HG03135 (cell line): ENCODE measurements around the gene DDX4.
"Not testable (repeated sequence)": the region's sequence is repeated elsewhere in the genome, so short reads cannot be mapped to it uniquely, and the experiment has no call there.

Source experiments
- ATAC-seq: cut with Tn5 transposase; IDR thresholded peaks from one replicate; pipeline ENCODE4 v1.9.1; 2021; ENCODE audit warnings: mild to moderate bottlenecking, moderate library complexity; ENCODE audit not compliant: unreplicated experiment

Gene DDX4

GRCh38 chr5:55737793-55738192, at the start of gene DDX4:
DDX4 (plus strand) TSS chr5:55738061; CDS start chr5:55738964, 903 bp downstream.
- no peak for ATAC-seq

DNA sequence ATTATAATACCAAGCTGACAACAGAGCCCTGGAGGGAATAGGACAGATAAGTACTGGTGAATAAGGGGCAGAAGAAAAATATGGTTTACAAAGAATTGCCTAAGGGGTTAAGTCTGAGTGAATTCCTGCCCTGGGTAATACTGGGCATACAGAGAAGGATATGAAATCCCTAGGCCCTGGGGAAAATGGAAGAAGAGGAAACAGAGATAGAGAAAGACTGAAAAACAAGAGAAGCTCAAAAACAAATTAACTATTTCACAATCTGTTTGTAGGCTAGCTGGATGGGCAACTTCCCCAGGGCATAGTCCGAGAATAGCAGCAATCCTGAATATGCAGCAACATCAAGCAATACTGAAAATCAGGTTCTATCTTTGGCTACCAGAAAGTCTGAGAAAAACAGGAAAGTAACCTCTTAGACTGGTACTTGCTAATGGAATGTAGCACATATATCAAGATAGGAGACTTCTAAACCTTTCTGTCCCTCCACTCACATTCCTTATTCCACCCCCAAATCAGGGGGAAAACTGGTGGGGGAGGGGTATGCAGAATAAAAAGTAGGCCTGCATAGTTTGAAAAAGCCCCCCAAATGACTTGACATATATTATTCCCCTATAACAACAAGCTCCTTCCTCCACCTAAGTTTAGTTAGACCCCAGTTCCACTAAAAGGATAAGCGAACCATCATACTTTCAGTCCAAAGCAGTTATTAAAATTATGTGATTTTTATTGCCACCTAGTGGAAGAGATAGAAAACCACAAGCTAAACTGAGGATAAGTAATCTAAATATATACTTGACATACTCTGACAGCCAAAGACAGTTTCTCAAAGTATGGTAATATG, 46.4 kb upstream of the DDX4 start:
- no peak for ATAC-seq

DNA sequence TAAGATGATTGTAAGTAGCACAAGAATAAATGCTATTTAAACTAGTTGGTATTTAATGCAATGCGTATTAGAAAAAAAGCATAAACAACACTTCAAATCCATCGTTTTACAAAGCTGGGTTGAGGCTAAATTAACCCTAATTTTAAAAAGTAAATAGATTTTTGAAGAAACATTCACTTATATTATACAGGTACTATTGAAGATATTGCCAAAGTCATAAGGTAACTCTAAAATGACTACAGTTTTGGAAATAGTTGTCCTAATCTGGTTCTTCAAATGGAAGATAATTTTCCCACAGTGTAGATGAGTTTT, 45.8 kb upstream of the DDX4 start:
- ATAC-seq: no peak

DNA sequence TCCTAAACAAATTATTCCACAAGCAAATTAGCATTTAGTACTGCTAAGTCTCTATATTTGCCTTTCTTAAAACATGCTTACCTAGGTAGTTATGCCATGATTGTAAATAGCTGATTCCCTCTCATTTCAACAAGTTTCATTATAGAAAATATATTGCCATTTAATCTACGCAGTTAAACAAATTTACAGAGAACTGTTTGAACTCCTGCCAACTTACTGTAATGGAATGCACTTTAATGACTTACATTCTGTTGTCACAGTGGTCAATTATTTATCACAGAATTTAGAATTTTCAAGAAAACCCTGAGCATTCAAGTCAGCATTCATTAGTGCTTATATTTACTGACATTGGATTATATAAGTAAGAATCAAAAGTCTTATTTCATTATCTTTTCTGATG, 45.4 kb upstream of the DDX4 start:
- no peak for ATAC-seq

DNA sequence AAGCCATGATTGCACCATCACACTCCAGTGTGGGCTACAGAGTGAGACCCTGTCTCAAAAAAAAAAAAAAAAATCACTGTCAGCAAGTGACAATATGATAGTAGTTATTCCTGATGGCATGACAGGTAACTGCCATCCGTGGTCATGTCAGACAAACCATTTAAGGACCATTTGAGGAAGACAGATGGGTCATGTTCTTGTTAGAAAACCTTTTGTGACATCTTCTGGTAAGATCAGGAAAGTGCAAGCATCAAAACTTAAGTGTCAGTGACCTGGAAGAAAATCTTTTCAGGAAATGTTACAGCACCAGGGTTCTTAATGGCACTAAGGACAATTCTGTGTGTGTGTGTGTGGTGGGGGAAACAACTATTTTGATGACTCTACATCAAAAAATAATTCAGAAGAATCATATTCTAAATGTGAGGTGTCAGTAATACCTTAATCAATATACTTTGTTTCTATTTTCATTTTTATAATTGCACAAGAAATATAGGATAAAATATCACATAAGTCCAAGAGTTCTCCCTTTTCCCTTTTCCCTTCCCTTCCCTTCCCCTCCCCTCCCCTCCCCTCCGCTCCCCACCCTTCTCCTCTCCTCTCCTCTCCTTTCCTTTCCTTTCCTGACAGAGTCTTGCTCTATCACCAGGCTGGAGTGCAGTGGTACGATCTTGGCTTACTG, 43.6 kb upstream of the DDX4 start:
- ATAC-seq: no peak

GRCh38 chr5:55696704-55697103, 41.2 kb upstream of the DDX4 start:
- not testable (repeated sequence) for ATAC-seq

- ATAC-seq: no peak
Observed at GRCh38 chr5:55699041-55699688, 38.7 kb upstream of the DDX4 start.

DNA sequence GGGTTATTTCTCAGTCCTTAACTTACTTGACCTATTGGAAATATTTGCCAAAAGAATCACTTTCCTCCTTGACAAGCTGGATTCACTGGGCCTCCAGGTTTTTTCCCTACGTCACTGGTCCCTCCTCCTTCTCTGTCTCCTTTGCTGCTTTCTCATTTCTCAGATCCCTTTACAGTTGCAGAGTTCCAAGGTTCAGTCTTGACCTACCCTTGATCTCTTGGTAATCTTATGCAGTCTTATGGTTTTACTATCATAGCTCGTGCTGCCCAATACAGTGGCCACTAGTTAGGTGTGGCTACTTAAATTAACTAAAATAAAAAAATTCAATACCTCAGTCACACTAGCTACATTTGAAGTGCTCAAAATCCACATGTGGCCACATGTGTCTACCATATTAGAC, 37.1 kb upstream of the DDX4 start:
- ATAC-seq: no peak

DNA sequence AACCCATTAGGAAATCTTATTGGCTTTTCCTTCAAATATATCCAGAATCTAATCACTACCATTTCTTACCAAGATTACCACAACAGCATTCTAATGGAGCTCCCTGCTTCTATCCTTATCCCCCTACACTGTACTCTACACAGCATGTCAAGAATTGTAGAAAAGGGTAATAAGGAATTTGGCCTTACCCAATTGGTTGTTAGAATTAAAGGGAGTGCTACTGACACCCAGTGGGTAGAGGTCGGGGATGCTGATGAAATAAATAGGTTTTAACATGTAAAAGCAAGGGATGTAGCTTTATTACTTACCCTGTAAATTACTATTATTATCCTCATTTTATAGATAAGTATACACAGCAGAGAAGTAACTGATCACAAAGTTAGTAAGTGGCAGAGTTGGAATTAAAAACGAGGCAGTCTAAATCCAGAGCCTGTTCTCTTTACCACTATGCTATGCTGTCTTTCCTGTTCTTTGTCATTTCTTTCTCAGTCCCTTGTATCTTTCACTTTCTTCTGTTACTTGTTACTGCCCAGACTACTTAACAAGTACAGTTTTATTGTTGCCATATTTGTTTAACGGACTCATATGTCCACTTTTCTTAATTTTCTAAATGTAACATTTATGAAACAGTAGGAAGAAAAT, 36.3 kb upstream of the DDX4 start:
- ATAC-seq: no peak

- ATAC-seq: no peak
Observed at GRCh38 chr5:55702598-55703345, 35.1 kb upstream of the DDX4 start.

- no peak for ATAC-seq
Observed at GRCh38 chr5:55706230-55706629, 31.6 kb upstream of the DDX4 start.

DNA sequence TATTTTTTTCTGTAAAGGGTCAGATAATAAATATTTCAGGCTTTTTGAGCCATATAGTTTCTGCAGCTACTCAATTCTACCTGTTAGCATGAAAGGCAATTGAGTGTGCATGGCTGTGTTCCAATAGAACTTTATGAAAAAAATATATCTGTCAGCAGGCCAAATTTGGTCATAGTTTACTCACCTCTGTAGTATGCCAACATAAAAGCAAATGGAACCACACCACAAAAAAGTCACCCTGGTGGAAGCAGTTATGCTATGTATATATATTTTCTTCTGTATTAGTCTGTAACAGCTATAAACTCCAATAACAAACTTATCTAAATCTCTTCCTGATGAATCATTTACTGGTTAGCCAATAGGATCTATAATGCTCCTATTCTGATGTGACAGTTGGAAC, 29.1 kb upstream of the DDX4 start:
- no peak for ATAC-seq

DNA sequence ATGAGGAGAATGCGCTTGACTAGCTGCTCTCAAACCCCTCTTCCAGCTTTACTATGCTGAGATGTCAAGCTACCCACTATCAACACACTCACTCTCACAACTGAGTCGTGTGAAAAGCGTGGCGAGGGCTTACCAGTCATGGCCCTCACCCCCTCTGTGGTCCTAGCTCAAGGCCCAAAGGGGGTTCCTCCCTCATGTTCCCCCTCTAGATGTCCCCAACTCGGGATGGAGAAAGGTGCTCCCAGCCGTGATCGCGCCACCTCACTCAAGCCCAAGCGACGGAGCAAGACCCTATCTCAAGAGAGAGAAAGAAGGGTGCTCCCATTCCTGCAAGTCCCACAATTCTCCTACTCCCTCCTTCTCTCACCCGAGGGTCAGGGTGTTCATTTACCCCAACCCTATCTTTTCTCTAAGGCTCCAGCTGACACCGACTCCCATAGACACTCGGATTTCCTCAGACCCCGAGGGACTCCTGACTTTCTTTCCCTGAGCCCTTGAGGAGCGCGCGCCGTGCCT, 26.3 kb upstream of the DDX4 start:
- ATAC-seq: no peak

GRCh38 chr5:55712023-55712859, 25.6 kb upstream of the DDX4 start, which contains the start of gene SLC38A9:
SLC38A9 (minus strand) TSS chr5:55712324; CDS start chr5:55697958, 14,366 bp downstream.
- ATAC-seq: peak; percentile 100

- no peak for ATAC-seq
Observed at GRCh38 chr5:55713871-55714270, 24.0 kb upstream of the DDX4 start.

- no peak for ATAC-seq
Observed at GRCh38 chr5:55714339-55714738, 23.5 kb upstream of the DDX4 start.

DNA sequence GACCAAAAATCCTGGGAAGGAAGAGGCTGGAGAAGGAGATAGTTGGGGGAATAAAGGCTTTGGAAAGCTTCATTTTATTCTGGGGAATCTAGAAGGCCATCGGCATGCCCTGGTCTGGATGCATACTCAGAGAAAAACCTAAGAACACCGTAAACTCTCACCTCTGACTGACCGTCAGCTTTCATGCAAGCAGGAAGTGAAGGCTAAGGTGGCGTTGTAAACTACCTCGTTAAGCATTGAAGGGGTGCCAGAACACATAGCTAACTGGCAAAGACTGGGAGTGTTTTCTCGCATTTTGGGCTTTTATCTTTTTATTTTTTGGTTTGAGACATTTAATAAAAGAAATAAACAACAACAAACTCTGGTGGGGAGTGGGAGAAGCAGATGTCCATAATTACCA, 23.1 kb upstream of the DDX4 start:
- ATAC-seq: no peak

GRCh38 chr5:55715519-55716078, 22.3 kb upstream of the DDX4 start:
- no peak for ATAC-seq

DNA sequence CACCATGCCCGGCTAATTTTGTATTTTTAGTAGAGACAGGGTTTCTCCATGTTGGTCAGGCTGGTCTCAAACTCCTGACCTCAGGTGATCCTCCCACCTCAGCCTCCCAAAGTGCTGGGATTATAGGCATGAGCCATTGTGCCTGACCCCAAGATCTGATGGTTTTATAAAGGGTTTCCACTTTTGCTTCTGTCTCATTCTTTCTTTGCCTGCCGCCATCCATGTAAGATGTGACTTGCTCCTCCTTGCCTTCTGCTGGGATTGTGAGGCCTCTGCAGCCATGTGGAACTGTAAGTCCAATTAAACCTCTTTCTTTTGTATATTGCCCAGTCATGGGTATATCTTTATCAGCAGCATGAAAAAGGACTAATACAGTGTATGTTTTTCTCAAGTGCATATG, 18.8 kb upstream of the DDX4 start:
- not testable (repeated sequence) for ATAC-seq
